Nephron (organoid): Measurements from ENCODE around the gene FCGR2B.
A peak's percentile ranks its signal among the peaks of the same experiment; 100 is the strongest.
"Not testable (repeated sequence)": the region's sequence is repeated elsewhere in the genome, so short reads cannot be mapped to it uniquely, and the experiment has no call there.

ENCODE experiments used
- H3K27ac Mint-ChIP-seq, 3 experiments: 2 replicates each; pipeline ENCODE4 v1.8.0; 2020; ENCODE audit warnings: mixed read lengths in 3 of 3, mild to moderate bottlenecking in 2 of 3, moderate library complexity in 1 of 3
- H3K27me3 Mint-ChIP-seq: 2 replicates; pipeline ENCODE4 v1.8.0; 2021; ENCODE audit warnings: low read depth, mild to moderate bottlenecking, moderate library complexity, mixed read lengths
- H3K36me3 Mint-ChIP-seq: 2 replicates; pipeline ENCODE4 v1.8.0; 2020; ENCODE audit warnings: low read depth, mixed read lengths
- H3K4me1 Mint-ChIP-seq: 2 replicates; pipeline ENCODE4 v1.8.0; 2020; ENCODE audit warnings: mixed read lengths
- H3K4me3 Mint-ChIP-seq, 3 experiments: 2 replicates each; pipeline ENCODE4 v1.8.0; 2020; ENCODE audit warnings: mild to moderate bottlenecking in 3 of 3, mixed read lengths in 3 of 3, moderate library complexity in 2 of 3
- H3K9me3 Mint-ChIP-seq: 2 replicates; pipeline ENCODE4 v1.8.0; 2020; ENCODE audit warnings: mixed read lengths
- CTCF ChIP-seq, 3 experiments: fragments of 200-600 bp; sonication (generic); IDR thresholded peaks; one replicate each; pipeline ENCODE4 v1.5.0; 2021; ENCODE audit warnings: antibody characterized with exemption in 3 of 3; ENCODE audit not compliant: unreplicated experiment in 3 of 3

Gene FCGR2B

GRCh38 chr1:161721738-161722343 lies 58.9 kb downstream of the FCGR2B start:
- Mint-ChIP-seq H3K4me1 (peaks cover 5% of the 10 kb centered on the region), H3K27ac (no peak overlapping the region), H3K36me3 (no peaks in the 10 kb centered on the region), H3K27me3 (peaks cover 48% of the 10 kb centered on the region), H3K9me3 (no peaks in the 10 kb centered on the region), H3K4me3 (peak overlapping the region in 1 of 3 experiments; percentile 19)
- no peak for TF ChIP-seq CTCF (IDR thresholded peaks at IDR 0.05; ENCODE audit: unreplicated experiment in 3 of 3)

GRCh38 chr1:161722406-161722805 lies 59.5 kb downstream of the FCGR2B start:
- TF ChIP-seq CTCF (IDR thresholded peaks at IDR 0.05; ENCODE audit: unreplicated experiment in 3 of 3), result no peak
- H3K4me1 Mint-ChIP-seq, result peaks cover 5% of the 10 kb centered on the region
- no peaks in the 10 kb centered on the region for H3K9me3 Mint-ChIP-seq
- peaks cover 48% of the 10 kb centered on the region for H3K27me3 Mint-ChIP-seq
- H3K4me3 Mint-ChIP-seq, result no peak overlapping the region
- no peaks in the 10 kb centered on the region for H3K36me3 Mint-ChIP-seq
- H3K27ac Mint-ChIP-seq, result no peak overlapping the region

- Mint-ChIP-seq H3K9me3 (no peaks in the 10 kb centered on the region), H3K4me3 (peak overlapping the region; percentile 50 to 72 (median 66)), H3K4me1 (peaks cover 5% of the 10 kb centered on the region), H3K27ac (no peak overlapping the region), H3K27me3 (peaks cover 52% of the 10 kb centered on the region), H3K36me3 (no peaks in the 10 kb centered on the region)
- TF ChIP-seq CTCF (IDR thresholded peaks at IDR 0.05; ENCODE audit: unreplicated experiment in 3 of 3), result no peak
Observed at GRCh38 chr1:161723459-161724141, 60.7 kb downstream of the FCGR2B start.

- peaks cover 55% of the 10 kb centered on the region for H3K27me3 Mint-ChIP-seq
- H3K27ac Mint-ChIP-seq, result peak overlapping the region; percentile 76 to 96 (median 91)
- H3K4me3 Mint-ChIP-seq, result peak overlapping the region; percentile 93 to 96 (median 96)
- not testable (repeated sequence) for H3K36me3 Mint-ChIP-seq, H3K4me1 Mint-ChIP-seq, H3K9me3 Mint-ChIP-seq
Observed at GRCh38 chr1:161725258-161725907, 62.4 kb downstream of the FCGR2B start.

GRCh38 chr1:161725908-161726472 lies 63.0 kb downstream of the FCGR2B start:
- Mint-ChIP-seq H3K36me3 (no peaks in the 10 kb centered on the region), H3K27me3 (peaks cover 55% of the 10 kb centered on the region), H3K4me1 (peaks cover 5% of the 10 kb centered on the region), H3K27ac (peak overlapping the region; percentile 76 to 96 (median 91)), H3K9me3 (no peaks in the 10 kb centered on the region), H3K4me3 (peak overlapping the region; percentile 93 to 96 (median 96))
- peak; percentile 43 to 57 (median 52) for TF ChIP-seq CTCF (IDR thresholded peaks at IDR 0.05; ENCODE audit: unreplicated experiment in 3 of 3)
